ENCODE measurements around the gene PTGES2.

The PTGES2 gene

GRCh38 chr9:128153947-128154695 lies 26.6 kb upstream of the PTGES2 start:
- no CpG with 5 or more reads among the region's 13 CpGs for WGBS (ENCODE audit: insufficient coverage, insufficient read length)
- H3K36me3 ChIP-seq (ENCODE audit: control insufficient read depth, insufficient read depth, low read length), result no peaks in the 10 kb centered on the region

DNA sequence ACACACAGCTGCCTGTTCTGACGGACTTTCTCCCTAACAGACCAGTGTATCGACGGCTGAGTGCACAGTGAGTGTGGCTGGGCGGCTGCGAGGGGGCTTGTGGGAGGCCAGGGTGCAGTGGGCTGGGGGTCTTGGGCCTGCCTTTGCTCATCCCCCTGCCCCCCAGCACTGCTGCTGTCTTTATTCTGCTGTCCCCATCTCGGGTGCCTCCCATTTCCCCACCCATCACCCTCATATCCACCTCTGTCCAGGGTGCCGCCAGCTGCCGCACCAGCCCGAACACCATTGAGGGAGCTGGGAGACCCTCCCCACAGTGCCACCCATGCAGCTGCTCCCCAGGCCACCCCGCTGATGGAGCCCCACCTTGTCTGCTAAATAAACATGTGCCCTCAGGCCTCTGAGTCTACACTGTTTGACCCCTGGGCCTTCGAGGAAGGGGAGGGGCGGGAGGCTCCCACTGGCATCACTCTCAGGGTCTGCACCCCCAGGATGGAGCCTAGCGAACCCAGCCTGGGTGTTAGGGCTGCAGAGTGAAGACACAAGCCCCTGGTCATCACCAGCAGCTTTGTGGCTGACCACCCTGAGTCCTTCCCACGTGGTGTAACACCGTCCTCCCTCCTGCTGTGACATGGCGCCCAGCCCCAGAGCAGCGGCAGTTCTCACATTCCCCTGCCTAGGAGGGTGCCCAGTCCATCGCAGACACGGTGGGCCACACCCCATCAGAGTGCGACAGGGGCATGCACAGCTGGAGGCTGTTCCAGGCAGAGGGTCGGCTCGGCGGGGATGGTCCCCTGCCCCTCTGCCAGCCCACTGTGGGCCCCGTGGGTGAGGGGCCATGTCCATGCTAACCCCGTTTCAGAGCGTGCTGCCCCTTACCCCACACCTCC lies 25.8 kb upstream of the PTGES2 start:
- Histone ChIP-seq H3K36me3 (ENCODE audit: control insufficient read depth, insufficient read depth, low read length) (no peaks in the 10 kb centered on the region), H3K27me3 (ENCODE audit: control insufficient read depth, insufficient read depth, low read length) (no peaks in the 10 kb centered on the region), H3K9me3 (ENCODE audit: control insufficient read depth, insufficient read depth, low read length) (no peaks in the 10 kb centered on the region), H3K4me1 (ENCODE audit: control insufficient read depth, insufficient read depth, low read length) (peaks cover 3% of the 10 kb centered on the region; the same call in 1 of the 2 replicates), H3K27ac (ENCODE audit: low read length) (no peak overlapping the region), H3K4me3 (ENCODE audit: low read length) (no peak overlapping the region)
- no peak for DNase-seq (ENCODE audit: low read depth, low spot score)
- no CpG with 5 or more reads among the region's 26 CpGs for WGBS (ENCODE audit: insufficient coverage, insufficient read length)

More at GRCh38 chr9:128153947-128154695, 26.6 kb upstream of the PTGES2 start:
- H3K27me3 ChIP-seq (ENCODE audit: control insufficient read depth, insufficient read depth, low read length), result no peaks in the 10 kb centered on the region
- peaks cover 3% of the 10 kb centered on the region; the same call in 1 of the 2 replicates for H3K4me1 ChIP-seq (ENCODE audit: control insufficient read depth, insufficient read depth, low read length)
- no peak overlapping the region for H3K4me3 ChIP-seq (ENCODE audit: low read length)
- H3K27ac ChIP-seq (ENCODE audit: low read length), result no peak overlapping the region
- no peak for DNase-seq (ENCODE audit: low read depth, low spot score)
- no peaks in the 10 kb centered on the region for H3K9me3 ChIP-seq (ENCODE audit: control insufficient read depth, insufficient read depth, low read length)

GRCh38 chr9:128152133-128153059 lies 24.9 kb upstream of the PTGES2 start:
- no CpG with 5 or more reads among the region's 13 CpGs for WGBS (ENCODE audit: insufficient coverage, insufficient read length)
- H3K27me3 ChIP-seq (ENCODE audit: control insufficient read depth, insufficient read depth, low read length), result no peaks in the 10 kb centered on the region
- no peak for DNase-seq (ENCODE audit: low read depth, low spot score)
- H3K27ac ChIP-seq (ENCODE audit: low read length), result no peak overlapping the region
- H3K9me3 ChIP-seq (ENCODE audit: control insufficient read depth, insufficient read depth, low read length), result no peaks in the 10 kb centered on the region
- H3K4me3 ChIP-seq (ENCODE audit: low read length), result no peak overlapping the region
- no peaks in the 10 kb centered on the region for H3K36me3 ChIP-seq (ENCODE audit: control insufficient read depth, insufficient read depth, low read length)
- H3K4me1 ChIP-seq (ENCODE audit: control insufficient read depth, insufficient read depth, low read length), result peaks cover 3% of the 10 kb centered on the region; the same call in 1 of the 2 replicates

GRCh38 chr9:128151309-128152132 lies 24.0 kb upstream of the PTGES2 start:
- Histone ChIP-seq H3K36me3 (ENCODE audit: control insufficient read depth, insufficient read depth, low read length) (no peaks in the 10 kb centered on the region), H3K27me3 (ENCODE audit: control insufficient read depth, insufficient read depth, low read length) (no peaks in the 10 kb centered on the region), H3K4me3 (ENCODE audit: low read length) (no peak overlapping the region), H3K9me3 (ENCODE audit: control insufficient read depth, insufficient read depth, low read length) (no peaks in the 10 kb centered on the region), H3K27ac (ENCODE audit: low read length) (no peak overlapping the region), H3K4me1 (ENCODE audit: control insufficient read depth, insufficient read depth, low read length) (peaks cover 3% of the 10 kb centered on the region; the same call in 1 of the 2 replicates)
- no peak for DNase-seq (ENCODE audit: low read depth, low spot score)
- WGBS (ENCODE audit: insufficient coverage, insufficient read length), result no CpG with 5 or more reads among the region's 18 CpGs

GRCh38 chr9:128150594-128151308 lies 23.2 kb upstream of the PTGES2 start:
- Histone ChIP-seq H3K27ac (ENCODE audit: low read length) (no peak overlapping the region), H3K27me3 (ENCODE audit: control insufficient read depth, insufficient read depth, low read length) (no peaks in the 10 kb centered on the region), H3K9me3 (ENCODE audit: control insufficient read depth, insufficient read depth, low read length) (no peaks in the 10 kb centered on the region), H3K4me3 (ENCODE audit: low read length) (no peak overlapping the region), H3K36me3 (ENCODE audit: control insufficient read depth, insufficient read depth, low read length) (no peaks in the 10 kb centered on the region), H3K4me1 (ENCODE audit: control insufficient read depth, insufficient read depth, low read length) (peaks cover 3% of the 10 kb centered on the region; the same call in 1 of the 2 replicates)
- peak; percentile 61 for DNase-seq (ENCODE audit: low read depth, low spot score)
- WGBS (ENCODE audit: insufficient coverage, insufficient read length), result no CpG with 5 or more reads among the region's 19 CpGs

DNA sequence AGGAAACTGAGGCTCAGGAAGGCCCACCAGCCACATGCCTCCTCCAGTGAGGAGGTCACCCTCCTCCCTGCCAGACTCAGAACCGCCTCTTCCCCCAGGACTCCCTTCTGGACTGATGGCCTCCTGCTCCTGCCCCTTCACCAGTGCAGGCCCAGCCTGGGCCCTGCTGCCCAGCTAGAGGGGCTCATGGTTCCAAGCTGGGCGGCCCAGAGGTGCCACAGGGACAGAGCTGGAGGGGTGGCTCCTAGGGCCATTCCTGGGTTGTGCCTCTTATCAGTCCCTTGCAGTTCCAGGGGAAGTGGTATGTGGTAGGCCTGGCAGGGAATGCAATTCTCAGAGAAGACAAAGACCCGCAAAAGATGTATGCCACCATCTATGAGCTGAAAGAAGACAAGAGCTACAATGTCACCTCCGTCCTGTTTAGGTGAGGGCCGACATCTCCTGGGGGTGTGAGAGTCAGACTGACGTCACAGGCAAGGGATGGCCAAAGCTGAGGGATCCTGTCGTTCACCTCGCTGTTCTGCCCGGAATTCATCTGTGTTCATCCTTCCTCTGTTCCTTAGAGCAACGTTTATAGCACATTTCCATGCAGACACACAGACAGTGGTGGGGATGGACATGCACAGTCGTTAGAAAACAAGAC lies 22.5 kb upstream of the PTGES2 start:
- H3K27ac ChIP-seq (ENCODE audit: low read length), result no peak overlapping the region
- H3K4me1 ChIP-seq (ENCODE audit: control insufficient read depth, insufficient read depth, low read length), result peaks cover 3% of the 10 kb centered on the region; the same call in 1 of the 2 replicates
- no peaks in the 10 kb centered on the region for H3K36me3 ChIP-seq (ENCODE audit: control insufficient read depth, insufficient read depth, low read length)
- H3K9me3 ChIP-seq (ENCODE audit: control insufficient read depth, insufficient read depth, low read length), result no peaks in the 10 kb centered on the region
- no peak for DNase-seq (ENCODE audit: low read depth, low spot score)
- no peak overlapping the region for H3K4me3 ChIP-seq (ENCODE audit: low read length)
- no CpG with 5 or more reads among the region's 11 CpGs for WGBS (ENCODE audit: insufficient coverage, insufficient read length)
- no peaks in the 10 kb centered on the region for H3K27me3 ChIP-seq (ENCODE audit: control insufficient read depth, insufficient read depth, low read length)

- H3K27ac ChIP-seq (ENCODE audit: low read length), result no peak within 1 kb of the TSS
- H3K36me3 ChIP-seq (ENCODE audit: control insufficient read depth, insufficient read depth, low read length), result no peaks in the 10 kb centered on the region
- DNase-seq (ENCODE audit: low read depth, low spot score), result no peak
- no CpG with 5 or more reads among the region's 9 CpGs for WGBS (ENCODE audit: insufficient coverage, insufficient read length)
- H3K4me3 ChIP-seq (ENCODE audit: low read length), result no peak within 1 kb of the TSS
- H3K27me3 ChIP-seq (ENCODE audit: control insufficient read depth, insufficient read depth, low read length), result no peaks in the 10 kb centered on the region
- peaks cover 3% of the 10 kb centered on the region; the same call in 1 of the 2 replicates for H3K4me1 ChIP-seq (ENCODE audit: control insufficient read depth, insufficient read depth, low read length)
- H3K9me3 ChIP-seq (ENCODE audit: control insufficient read depth, insufficient read depth, low read length), result no peaks in the 10 kb centered on the region
Measured at GRCh38 chr9:128149001-128149701, 21.6 kb upstream of the PTGES2 start, which contains the start of gene LCN2. TSS of gene LCN2 (plus strand) at chr9:128149453. CDS start at chr9:128149526, 73 bp downstream.

DNA sequence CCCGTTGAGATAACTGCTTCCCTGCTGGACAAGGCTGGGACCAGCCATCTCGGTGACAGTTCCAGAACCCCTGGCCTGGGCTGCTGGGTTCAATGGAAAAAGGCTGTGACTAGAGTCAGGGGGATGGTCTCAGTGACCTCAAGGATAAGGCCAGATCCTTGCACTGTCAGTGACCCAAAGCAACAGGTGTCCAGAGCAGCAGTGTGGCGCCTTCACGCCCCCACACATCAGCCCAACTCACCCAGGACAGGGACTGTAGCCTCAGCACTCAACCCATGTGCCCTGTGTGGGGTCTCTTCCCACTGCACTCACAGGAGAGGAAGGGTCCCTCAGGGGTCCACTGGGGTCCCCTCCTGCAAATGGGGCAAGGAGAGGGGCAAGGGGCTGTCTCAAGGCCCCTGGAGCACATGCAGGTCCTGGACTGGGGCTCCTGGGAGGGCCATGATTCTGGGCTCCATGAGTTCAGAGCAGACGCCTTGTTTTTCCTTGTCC lies 21.0 kb upstream of the PTGES2 start:
- no peak for DNase-seq (ENCODE audit: low read depth, low spot score)
- peaks cover 3% of the 10 kb centered on the region; the same call in 1 of the 2 replicates for H3K4me1 ChIP-seq (ENCODE audit: control insufficient read depth, insufficient read depth, low read length)
- H3K9me3 ChIP-seq (ENCODE audit: control insufficient read depth, insufficient read depth, low read length), result no peaks in the 10 kb centered on the region
- H3K4me3 ChIP-seq (ENCODE audit: low read length), result no peak overlapping the region
- no peak overlapping the region for H3K27ac ChIP-seq (ENCODE audit: low read length)
- WGBS (ENCODE audit: insufficient coverage, insufficient read length), result no CpG with 5 or more reads among the region's 5 CpGs
- no peaks in the 10 kb centered on the region for H3K27me3 ChIP-seq (ENCODE audit: control insufficient read depth, insufficient read depth, low read length)
- H3K36me3 ChIP-seq (ENCODE audit: control insufficient read depth, insufficient read depth, low read length), result no peaks in the 10 kb centered on the region

All from iPS DF 6.9 (cell line).